NCI-H2171 treated with DMSO at 0.1 percent for 48 hours (cell line): Measurements from ENCODE around the gene PACRG.

ENCODE experiments used
- DNase-seq: peaks from one replicate; lab custom pipeline; 2025; lab: John Stamatoyannopoulos, UW

The PACRG gene

GRCh38 chr6:162785632-162786242 is 58.0 kb downstream of the PACRG start:
- DNase-seq, result no peak

DNA sequence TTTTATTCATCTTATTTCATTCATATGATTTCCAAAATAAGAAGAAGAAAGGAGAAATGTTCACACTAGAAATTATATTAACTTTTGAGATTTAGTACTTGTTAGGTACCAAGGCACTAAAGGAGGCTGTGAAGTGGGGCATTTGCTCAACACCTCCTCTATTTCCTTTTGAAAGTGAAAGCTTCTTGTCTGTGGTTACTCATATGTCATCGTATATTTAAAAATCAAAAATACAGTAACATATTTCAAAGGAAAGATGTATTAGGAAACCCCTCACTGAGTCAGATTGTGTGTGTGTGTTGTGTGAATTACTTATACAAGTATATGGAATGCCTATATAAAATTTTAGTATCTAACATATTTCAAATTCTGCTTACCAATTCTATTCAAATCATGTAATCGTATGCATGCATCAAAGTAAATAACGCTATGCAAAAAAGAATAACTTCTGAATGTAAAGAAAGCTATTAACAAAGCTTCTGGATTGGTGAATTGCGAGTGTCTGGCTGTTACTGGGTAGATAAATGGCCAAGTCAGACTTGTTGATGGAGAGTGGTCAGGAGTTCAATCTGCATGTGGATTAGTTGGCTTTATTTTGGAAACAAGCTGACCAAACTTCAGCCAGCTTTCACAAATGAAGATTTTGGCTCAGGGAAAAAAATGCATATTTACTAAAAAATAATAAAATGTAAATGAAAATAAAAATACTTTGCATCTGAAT is 70.9 kb downstream of the PACRG start:
- no peak for DNase-seq

GRCh38 chr6:162814426-162814973 is 86.7 kb downstream of the PACRG start:
- no peak for DNase-seq

DNA sequence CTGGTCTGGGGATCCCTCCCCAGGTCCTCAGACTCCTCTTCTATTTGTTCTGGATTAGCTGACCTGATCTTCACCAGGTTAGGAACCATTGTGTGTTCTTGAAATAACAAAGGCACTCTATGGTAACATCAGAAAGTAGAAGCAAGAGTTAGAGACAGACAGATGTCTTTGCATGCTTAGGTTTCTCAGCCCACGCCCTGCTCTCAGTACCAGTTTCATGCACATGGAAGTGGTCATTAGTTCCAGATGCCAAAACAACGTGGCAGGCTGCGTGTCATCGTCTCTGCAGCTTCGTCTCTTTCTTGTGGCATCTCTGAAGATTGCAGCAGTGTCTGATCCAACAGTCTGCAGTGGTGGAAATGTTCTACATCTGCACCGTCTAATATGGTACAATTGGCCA is 89.4 kb downstream of the PACRG start:
- DNase-seq, result no peak

GRCh38 chr6:162819284-162819683 is 91.5 kb downstream of the PACRG start:
- no peak for DNase-seq

- peak; percentile 13 for DNase-seq
Observed at GRCh38 chr6:162821102-162821501, 93.3 kb downstream of the PACRG start.

- no peak for DNase-seq
Observed at GRCh38 chr6:162825597-162825996, 97.8 kb downstream of the PACRG start.

- DNase-seq, result no peak
Observed at GRCh38 chr6:162829013-162829742, 101.4 kb downstream of the PACRG start.

DNA sequence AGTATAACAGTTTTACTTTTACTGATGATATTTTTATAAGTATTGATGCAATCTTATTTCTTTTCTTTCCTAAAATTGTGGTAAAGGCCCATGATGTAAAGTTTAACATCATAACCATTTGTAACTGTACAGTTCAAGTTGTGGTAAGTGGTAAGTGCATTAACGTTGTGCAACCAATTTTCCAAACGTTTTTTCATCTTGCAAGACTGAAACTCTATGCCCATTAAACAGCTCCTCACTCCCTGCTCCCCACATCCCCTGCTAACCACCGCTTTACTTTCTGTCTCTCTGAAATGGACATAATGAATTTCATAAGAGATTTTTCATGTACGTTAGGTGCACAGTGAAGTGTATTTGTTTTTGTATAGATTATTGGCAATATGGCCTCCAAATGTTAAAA is 106.0 kb downstream of the PACRG start:
- no peak for DNase-seq

DNA sequence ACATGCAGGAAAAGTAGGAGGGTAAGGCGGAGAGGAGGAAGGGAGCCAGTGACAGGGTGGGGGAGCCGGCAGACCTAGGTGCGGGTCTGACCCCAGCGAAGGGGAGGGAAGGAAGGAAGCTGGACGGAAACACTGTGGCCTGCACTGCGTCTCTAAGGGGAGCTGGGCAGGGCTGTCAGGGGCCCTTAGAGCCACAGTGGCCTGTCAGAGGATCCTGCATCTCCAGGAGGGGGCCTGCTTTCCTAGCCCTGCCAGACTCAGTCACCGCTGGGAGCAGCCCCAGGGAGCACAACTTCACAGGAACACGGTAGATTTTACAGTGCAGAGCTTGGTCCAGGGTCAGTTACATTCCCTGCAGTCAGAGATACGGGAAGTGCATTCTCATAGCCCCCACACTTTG is 118.2 kb downstream of the PACRG start:
- DNase-seq, result no peak

- DNase-seq, result no peak
Observed at GRCh38 chr6:162846723-162847122, 118.9 kb downstream of the PACRG start.

DNA sequence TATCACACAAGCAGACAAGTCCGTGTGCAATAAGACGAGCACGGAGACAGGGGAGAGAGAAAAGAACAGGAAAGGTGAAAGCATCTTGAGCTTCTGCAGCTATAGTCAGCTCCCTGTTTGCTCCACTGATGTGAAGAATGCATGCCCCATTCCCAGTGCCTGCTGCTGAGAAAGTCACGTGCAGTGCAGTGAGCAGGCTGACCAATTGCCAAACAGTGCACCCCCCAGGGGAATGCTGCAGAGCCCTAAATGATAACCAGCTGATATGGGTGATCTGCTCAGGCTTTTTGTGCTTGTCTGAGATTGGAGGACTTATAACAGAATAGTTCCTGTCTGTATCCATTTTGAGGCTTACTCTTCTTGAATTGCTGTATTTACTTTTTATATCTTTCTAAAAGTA is 121.5 kb downstream of the PACRG start:
- DNase-seq, result no peak

DNA sequence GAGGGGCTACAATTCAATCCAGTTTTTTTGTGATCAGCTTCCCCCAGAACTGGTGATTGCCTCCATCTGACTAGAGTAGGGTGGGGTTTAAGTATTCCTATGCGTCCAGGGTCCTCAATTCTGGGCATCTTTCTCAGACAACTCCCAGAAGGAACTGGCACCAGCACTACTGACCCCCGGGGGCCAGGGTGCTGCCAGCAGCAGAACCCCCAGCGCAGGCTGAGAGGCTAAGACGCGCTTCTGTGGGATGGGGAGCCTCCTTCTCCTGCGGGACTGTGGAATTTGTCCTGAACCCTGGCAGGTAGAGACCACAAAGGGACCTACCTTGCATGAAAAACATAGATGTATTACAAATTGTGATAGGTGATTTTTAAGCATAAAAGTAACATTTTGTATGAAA is 124.4 kb downstream of the PACRG start:
- DNase-seq, result no peak

GRCh38 chr6:162852840-162853577 is 125.2 kb downstream of the PACRG start:
- no peak for DNase-seq

DNA sequence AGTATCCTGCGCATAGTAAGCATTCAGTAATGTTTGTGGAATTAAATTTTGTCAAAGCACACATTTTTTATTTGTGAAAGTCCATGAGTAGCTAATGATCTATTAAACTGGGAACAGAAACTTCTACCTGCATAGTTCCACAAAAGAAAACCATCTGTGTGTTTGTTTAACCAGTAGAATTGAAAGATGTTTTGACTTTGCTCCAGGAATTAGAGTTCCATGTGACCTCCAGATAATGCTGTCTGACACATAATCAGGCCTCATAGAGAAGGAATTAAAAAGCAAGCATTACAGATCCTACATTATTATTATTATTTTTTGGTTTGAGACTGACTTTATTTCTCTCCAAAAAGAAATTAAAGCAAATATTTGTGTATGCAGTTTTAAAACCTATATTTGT is 126.5 kb downstream of the PACRG start:
- peak; percentile 28 for DNase-seq

DNA sequence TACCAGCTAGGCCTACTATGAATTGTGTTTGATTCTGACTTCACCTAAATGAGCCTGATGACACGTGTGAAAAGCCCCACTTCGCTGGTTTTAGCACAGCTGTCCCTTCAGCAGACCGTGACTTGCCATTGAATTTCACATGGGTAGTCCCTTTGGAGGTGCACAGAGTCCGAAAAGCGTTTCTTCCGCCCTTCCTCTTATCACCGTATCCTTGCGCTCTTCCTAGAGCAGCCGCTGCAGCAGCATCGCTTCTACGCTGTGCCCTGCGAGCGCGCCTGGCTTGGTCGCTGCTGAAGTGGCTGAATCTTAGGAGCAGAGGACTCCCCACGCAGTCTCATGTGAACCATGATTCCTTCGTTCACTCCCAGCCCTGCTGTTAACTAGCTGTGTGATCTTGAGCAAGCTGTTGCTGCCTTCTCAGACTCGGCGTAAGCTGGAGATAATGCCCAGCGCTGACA is 127.0 kb downstream of the PACRG start:
- peak; percentile 20 for DNase-seq

- peak; percentile 93 for DNase-seq
Observed at GRCh38 chr6:162856885-162857284, 129.1 kb downstream of the PACRG start.

- DNase-seq, result peak; percentile 42
Observed at GRCh38 chr6:162857326-162857725, 129.6 kb downstream of the PACRG start.

DNA sequence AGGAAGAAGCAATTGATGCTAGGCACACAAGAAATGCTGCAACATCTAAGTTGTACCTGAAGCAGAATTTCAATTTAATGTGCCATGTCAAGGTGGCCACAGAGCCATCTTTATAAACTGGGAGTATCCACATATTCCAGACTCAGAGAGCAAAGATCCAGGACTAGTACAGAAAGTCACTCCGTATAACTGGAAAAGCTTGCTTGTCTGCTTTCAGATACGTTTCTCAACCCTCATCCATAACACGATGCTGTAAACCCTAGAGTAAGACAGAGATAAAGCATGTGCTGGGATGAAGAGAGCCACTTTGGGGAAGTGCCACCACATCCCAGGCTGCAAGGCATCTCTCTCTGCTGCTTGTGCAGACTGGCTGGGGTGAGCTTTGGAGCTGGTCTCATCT is 134.7 kb downstream of the PACRG start:
- DNase-seq, result no peak

DNA sequence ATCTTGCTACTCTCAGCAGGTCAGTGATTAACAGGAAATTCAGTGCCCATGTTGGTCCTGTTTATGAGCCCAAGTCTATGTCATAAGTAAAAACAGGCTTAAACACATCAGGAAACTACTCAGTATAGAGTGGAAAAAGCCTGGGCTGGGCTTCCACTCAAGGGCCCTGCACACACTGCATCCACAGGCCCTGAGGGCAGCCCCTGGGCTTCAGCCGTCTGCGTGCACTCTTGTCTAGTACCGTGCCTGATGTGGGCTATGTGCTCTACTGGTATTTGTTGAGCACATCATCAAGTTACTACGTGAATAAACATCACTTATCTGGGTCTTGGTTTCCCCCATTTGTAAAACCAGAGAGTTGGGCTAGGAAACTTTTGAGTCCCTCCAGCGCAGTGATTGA is 135.2 kb downstream of the PACRG start:
- no peak for DNase-seq

- no peak for DNase-seq
Observed at GRCh38 chr6:162863821-162864220, 136.0 kb downstream of the PACRG start.

DNA sequence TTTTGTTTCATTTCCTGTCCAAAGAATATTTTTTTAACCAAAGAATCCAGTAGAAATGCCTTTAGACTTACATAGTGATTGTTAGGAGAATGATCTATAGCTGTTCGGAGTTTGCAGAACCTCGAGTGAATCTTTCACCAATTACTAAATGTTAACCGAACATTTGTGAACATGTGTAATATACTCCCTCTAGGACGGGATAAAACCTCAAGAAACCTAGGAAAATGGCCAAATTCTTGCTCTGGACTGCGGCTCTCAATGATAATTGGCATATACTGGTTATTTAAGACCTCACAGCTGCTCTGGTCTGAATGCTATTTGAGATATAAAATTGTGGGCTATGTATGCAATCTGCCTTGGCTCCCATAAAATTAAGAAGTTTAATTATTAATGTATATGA is 137.1 kb downstream of the PACRG start:
- no peak for DNase-seq
